Prostate gland (tissue), 2 donors: Measurements from ENCODE around the gene ROR1. TPM values are rescaled to one million over a fixed set of nuclear protein-coding genes. Genes with fewer than 3 reads are reported as not detected.
"Not testable (repeated sequence)": the region's sequence is repeated elsewhere in the genome, so short reads cannot be mapped to it uniquely, and the experiment has no call there.

Experiments used
- DNase-seq: peaks from one replicate; pipeline ENCODE4 v3.0.0-alpha.2; 2019; ENCODE audit warnings: low spot score
- H3K27ac ChIP-seq, 2 donors: fragments of 200-600 bp; sonication (generic); 2 replicates each; pipeline ENCODE4 v1.5.1; 2017 to 2019
- H3K27me3 ChIP-seq: fragments of 200-600 bp; sonication (generic); replicated peaks from 2 replicates; pipeline ENCODE4 v1.5.1; 2019; ENCODE audit not compliant: insufficient read depth
- H3K36me3 ChIP-seq, 2 donors: fragments of 200-600 bp; sonication (generic); 1 replicate in 1 of 2; 2 replicates in 1 of 2; pipeline versions ENCODE4 v1.5.1 to v1.8.1; 2017 to 2019
- H3K4me1 ChIP-seq: fragments of 200-600 bp; sonication (generic); replicated peaks from 2 replicates; pipeline ENCODE4 v1.5.1; 2019
- H3K4me3 ChIP-seq, 2 donors: fragments of 200-600 bp; sonication (generic); 2 replicates each; pipeline ENCODE4 v1.5.1; 2017 to 2019
- H3K9me3 ChIP-seq: fragments of 200-600 bp; sonication (generic); 2 replicates; pipeline ENCODE4 v1.5.1; 2017
- POLR2A ChIP-seq: fragments of 450-650 bp; IDR thresholded peaks from one replicate; pipeline ENCODE4 v1.6.1; 2016; ENCODE audit warnings: antibody characterized with exemption, mild to moderate bottlenecking
- POLR2AphosphoS5 ChIP-seq: sonication (generic); formaldehyde crosslinking; IDR thresholded peaks from one replicate; pipeline ENCODE4 v1.6.1; 2017; ENCODE audit warnings: antibody characterized with exemption
- WGBS: methylation state at CpG from one replicate; pipeline ENCODE4 v1.1.5; 2018; 5-methylcytosine and 5-hydroxymethylcytosine counted together
- intact Hi-C: fragments of 100-400 bp; cut with DNase I; formaldehyde crosslinking; loops from one replicate; pipeline ENCODE4 v1.14.2; 2022
- total RNA-seq, 2 donors: library from RNA; depleted of rRNA; stranded (reverse); fragments of >200 nt; gene quantifications; one replicate each; pipeline ENCODE4 v1.1.0, GENCODE V29; 2016
- TF ChIP-seq, protein P1 (sequence below), 4 experiments: fragments of 200-600 bp in 2 of 4; fragments of 450-650 bp in 2 of 4; sonication (generic) in 2 of 4; IDR thresholded peaks; 1 replicate in 3 of 4; 2 replicates in 1 of 4; pipeline ENCODE4 v1.5.1; 2016 to 2019; ENCODE audit warnings: antibody characterized with exemption in 4 of 4, mild to moderate bottlenecking in 2 of 4, moderate library complexity in 2 of 4

The ROR1 gene
- total RNA-seq, 2 donors from 2014 or later, result 7.3 to 11.1 TPM

DNA sequence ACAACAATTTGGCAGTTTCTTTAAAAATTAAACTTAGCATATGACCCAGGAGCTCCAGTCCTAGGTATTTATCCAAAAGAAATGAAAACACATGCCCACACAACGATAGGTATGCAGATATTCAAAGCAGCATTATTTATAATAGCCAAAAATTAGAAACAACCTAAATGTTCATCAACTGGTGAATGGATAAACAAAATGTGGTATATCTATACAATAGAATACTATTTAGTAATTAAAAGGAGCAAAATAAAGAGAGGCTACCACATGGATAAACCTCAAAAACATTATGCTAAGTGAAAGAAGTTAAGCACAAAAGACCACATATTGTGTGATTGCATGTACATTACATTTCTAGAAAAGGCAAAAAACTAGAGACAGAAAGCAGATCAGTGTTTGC is 51.3 kb downstream of the ROR1 start:
- no peak for DNase-seq
- no peak overlapping the region for H3K4me3 ChIP-seq
- H3K27me3 ChIP-seq, result no peaks in the 10 kb centered on the region
- no peak overlapping the region for H3K27ac ChIP-seq
- H3K4me1 ChIP-seq, result peaks cover 2% of the 10 kb centered on the region
- intact Hi-C loops, result loop anchor here (5.0 kb wide), 1 partner anchor 42 kb away; no protein-coding TSS in a partner anchor
- WGBS, result 87% methylated on average over 1 of the region's 1 CpG
- H3K36me3 ChIP-seq, result no peaks in the 10 kb centered on the region
- TF ChIP-seq POLR2A (no peak), POLR2AphosphoS5 (no peak)
- TF ChIP-seq, protein P1, sequence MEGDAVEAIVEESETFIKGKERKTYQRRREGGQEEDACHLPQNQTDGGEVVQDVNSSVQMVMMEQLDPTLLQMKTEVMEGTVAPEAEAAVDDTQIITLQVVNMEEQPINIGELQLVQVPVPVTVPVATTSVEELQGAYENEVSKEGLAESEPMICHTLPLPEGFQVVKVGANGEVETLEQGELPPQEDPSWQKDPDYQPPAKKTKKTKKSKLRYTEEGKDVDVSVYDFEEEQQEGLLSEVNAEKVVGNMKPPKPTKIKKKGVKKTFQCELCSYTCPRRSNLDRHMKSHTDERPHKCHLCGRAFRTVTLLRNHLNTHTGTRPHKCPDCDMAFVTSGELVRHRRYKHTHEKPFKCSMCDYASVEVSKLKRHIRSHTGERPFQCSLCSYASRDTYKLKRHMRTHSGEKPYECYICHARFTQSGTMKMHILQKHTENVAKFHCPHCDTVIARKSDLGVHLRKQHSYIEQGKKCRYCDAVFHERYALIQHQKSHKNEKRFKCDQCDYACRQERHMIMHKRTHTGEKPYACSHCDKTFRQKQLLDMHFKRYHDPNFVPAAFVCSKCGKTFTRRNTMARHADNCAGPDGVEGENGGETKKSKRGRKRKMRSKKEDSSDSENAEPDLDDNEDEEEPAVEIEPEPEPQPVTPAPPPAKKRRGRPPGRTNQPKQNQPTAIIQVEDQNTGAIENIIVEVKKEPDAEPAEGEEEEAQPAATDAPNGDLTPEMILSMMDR (IDR thresholded peaks at IDR 0.05), result no peak
- no peaks in the 10 kb centered on the region for H3K9me3 ChIP-seq

DNA sequence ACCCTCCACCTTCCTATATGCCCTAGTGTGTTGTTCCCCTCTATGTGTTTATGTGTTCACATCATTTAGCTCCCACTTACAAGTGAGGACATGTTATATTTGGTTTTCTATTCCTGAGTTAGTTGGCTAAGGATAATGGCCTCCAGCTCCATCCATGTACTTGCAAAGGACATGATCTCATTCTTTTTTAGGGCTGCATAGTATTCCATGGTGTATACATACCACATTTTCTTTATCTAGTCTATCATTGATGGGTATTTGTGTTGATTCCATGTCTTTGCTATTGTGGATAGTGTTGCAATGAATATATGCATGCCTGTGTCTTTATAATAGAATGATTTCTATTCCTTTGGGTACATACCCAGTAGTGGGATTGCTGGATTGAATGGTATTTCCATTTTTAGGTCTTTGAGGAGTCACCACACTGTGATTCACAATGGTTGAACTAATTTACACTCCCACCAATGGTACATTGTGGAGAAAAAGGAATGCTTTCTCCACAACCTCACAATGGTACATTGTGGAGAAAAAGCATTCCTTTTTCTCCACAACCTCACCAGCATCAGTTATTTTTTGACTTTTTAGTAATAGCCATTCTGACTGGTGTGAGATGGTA is 52.5 kb downstream of the ROR1 start:
- H3K27ac ChIP-seq, H3K27me3 ChIP-seq, DNase-seq, H3K4me1 ChIP-seq, H3K4me3 ChIP-seq, H3K36me3 ChIP-seq, H3K9me3 ChIP-seq: not testable (repeated sequence)
- intact Hi-C loops, result loop anchor here (5.0 kb wide), 1 partner anchor 41 kb away; no protein-coding TSS in a partner anchor

DNA sequence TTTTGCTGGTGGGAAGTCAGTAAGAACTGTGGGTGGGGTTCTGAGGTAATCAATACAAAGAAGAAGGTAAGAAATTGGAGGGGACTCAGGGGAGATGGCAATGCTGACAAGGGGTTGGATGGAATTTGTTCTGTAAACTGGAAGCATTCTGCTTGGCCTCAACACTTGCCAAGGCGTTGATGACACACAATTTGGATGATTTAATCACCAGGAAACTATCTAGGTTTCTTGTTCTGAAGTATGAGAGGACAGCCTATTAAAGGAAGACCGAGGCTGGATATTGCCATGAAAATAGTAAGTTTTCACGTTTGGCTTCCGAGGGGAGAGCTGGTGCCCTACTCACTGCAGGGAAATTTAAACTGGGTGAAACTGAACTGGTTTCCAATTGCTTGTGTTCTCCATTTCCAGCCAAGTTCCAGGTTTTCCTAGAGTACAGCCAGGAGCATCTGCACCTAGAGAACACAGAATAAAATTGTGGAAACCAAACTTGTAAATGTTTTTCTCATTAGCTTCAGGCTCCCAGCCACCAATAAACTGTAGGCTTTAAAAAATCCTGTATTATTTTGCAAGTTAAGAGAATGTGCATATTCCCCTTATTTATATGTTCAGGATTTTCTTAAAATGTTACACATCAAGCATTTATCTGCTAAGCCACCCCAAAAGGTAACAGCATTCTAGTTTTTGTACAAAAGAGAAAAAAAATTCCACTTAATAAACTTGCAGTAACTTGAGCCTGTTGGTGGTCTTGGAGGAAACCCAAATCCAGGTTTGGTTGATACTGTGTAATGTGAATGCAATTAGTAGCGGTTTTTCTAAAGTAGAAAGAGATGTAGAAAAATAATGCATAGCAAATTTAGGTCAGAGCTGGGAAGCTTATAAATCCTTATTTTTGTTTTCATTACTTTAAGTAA is 53.8 kb downstream of the ROR1 start:
- intact Hi-C loops, result loop anchor here (5.0 kb wide), 1 partner anchor 40 kb away; no protein-coding TSS in a partner anchor
- no peak for DNase-seq
- H3K4me1 ChIP-seq, result peaks cover 2% of the 10 kb centered on the region
- no peaks in the 10 kb centered on the region for H3K9me3 ChIP-seq
- no peaks in the 10 kb centered on the region for H3K27me3 ChIP-seq
- TF ChIP-seq POLR2A, result no peak
- TF ChIP-seq, protein P1 (IDR thresholded peaks at IDR 0.05), result no peak
- no peak overlapping the region for H3K4me3 ChIP-seq
- H3K36me3 ChIP-seq, result no peaks in the 10 kb centered on the region
- 23% methylated on average over 5 of the region's 5 CpGs for WGBS
- H3K27ac ChIP-seq, result no peak overlapping the region

- H3K27me3 ChIP-seq, result no peaks in the 10 kb centered on the region
- no peak overlapping the region for H3K27ac ChIP-seq
- intact Hi-C loops, result loop anchor here (5.0 kb wide), 1 partner anchor 39 kb away; no protein-coding TSS in a partner anchor
- no peak overlapping the region for H3K4me3 ChIP-seq
- no peaks in the 10 kb centered on the region for H3K36me3 ChIP-seq
- H3K4me1 ChIP-seq, result peaks cover 2% of the 10 kb centered on the region
- no peak for DNase-seq
- no peaks in the 10 kb centered on the region for H3K9me3 ChIP-seq
- 96% methylated on average over 1 of the region's 1 CpG for WGBS
- TF ChIP-seq POLR2A (no peak), POLR2AphosphoS5 (no peak)
- TF ChIP-seq, protein P1 (IDR thresholded peaks at IDR 0.05), result no peak
These were observed 54.7 kb downstream of the ROR1 start for GRCh38 chr1:63828322-63829044.
